ENCODE data around the gene ELMO1. TPM values are rescaled to one million over a fixed set of nuclear protein-coding genes. Genes with fewer than 3 reads are reported as not detected.

Gene ELMO1
- total and polyA plus RNA-seq, 2 experiments from 2014 or later = 6.5 to 24.9 TPM

GRCh38 chr7:37481722-37482288 is 33.1 kb upstream of the ELMO1 start:
- no peak overlapping the region for H3K27ac Mint-ChIP-seq
- H3K79me2 ChIP-seq (replicated peaks; ENCODE audit: insufficient read depth) = no peaks in the 10 kb centered on the region
- H3K4me1 Mint-ChIP-seq = peaks cover 13% of the 10 kb centered on the region
- no peak overlapping the region for H3K4me3 Mint-ChIP-seq
- H3K36me3 ChIP-seq (ENCODE audit: insufficient read depth) = no peaks in the 10 kb centered on the region
- peaks cover 6% of the 10 kb centered on the region; the same call in 1 of the 2 replicates for H3K4me1 ChIP-seq (ENCODE audit: insufficient read depth)
- ATAC-seq = no peak
- peaks cover 4% of the 10 kb centered on the region; the same call in 2 of the 3 replicates for H3K36me3 Mint-ChIP-seq (ENCODE audit: low read depth)
- no peak overlapping the region for H3K4me2 ChIP-seq
- no peak for TF ChIP-seq REST (IDR thresholded peaks at IDR 0.05; ENCODE audit: unreplicated experiment)
- no peak for TF ChIP-seq EZH2 (IDR thresholded peaks at IDR 0.05; ENCODE audit: low read depth, unreplicated experiment)
- TF ChIP-seq ZNF331 (CRISPR knock-in tag; IDR thresholded peaks at IDR 0.05; ENCODE audit: low read depth) = no peak
- no peak for TF ChIP-seq JUNB (IDR thresholded peaks at IDR 0.05; ENCODE audit: unreplicated experiment)
- TF ChIP-seq CTCF (conservative IDR thresholded peaks at IDR 0.05; ENCODE audit: low read depth in 2 of 2) = no peak
- TF ChIP-seq ETS1 (IDR thresholded peaks at IDR 0.05) = no peak
- TF ChIP-seq EZH2phosphoT487 (IDR thresholded peaks at IDR 0.05; ENCODE audit: unreplicated experiment) = no peak
- no peak for TF ChIP-seq STAT1 (IDR thresholded peaks at IDR 0.05; ENCODE audit: unreplicated experiment)
- TF ChIP-seq POLR2AphosphoS5 (IDR thresholded peaks at IDR 0.05; ENCODE audit: low read depth) = no peak
- no peak for TF ChIP-seq NANOG (IDR thresholded peaks at IDR 0.05; ENCODE audit: borderline replicate concordance)
- no peak for TF ChIP-seq CREB1 (CRISPR knock-in tag; IDR thresholded peaks at IDR 0.05; ENCODE audit: low read depth)
- H3K27ac ChIP-seq (ENCODE audit: low read depth) = no peak overlapping the region
- no peak overlapping the region for H3K4me3 ChIP-seq
- H4K20me1 ChIP-seq (replicated peaks; ENCODE audit: insufficient read depth) = no peaks in the 10 kb centered on the region
- H3K9me3 Mint-ChIP-seq = peaks cover 4% of the 10 kb centered on the region; the same call in 2 of the 3 replicates
- no peaks in the 10 kb centered on the region for H3K27me3 Mint-ChIP-seq (ENCODE audit: insufficient read depth, low read depth, poor library complexity)
- no peaks in the 10 kb centered on the region for H3F3A ChIP-seq (replicated peaks; ENCODE audit: low read depth)
- H3K27me3 ChIP-seq (ENCODE audit: insufficient read depth) = no peaks in the 10 kb centered on the region
- no peaks in the 10 kb centered on the region; the same call in 1 of the 2 replicates for H3K9me2 ChIP-seq (ENCODE audit: insufficient read depth)
- peak overlapping the region; percentile 56; the same call in 1 of the 2 replicates for H2AFZ ChIP-seq
- no peak for DNase-seq (ENCODE audit: low spot score)

Data from GM23338 (cell line).